ENCODE measurements around the gene ARMC2. TPM values are rescaled to one million over a fixed set of nuclear protein-coding genes. Genes with fewer than 3 reads are reported as not detected.

Gene ARMC2
- total and polyA plus RNA-seq, 2 of the 8 experiments (the other 6 are each of a cell fraction or from before 2014, with no cell fraction given), result 1.6 to 4.4 TPM

DNA sequence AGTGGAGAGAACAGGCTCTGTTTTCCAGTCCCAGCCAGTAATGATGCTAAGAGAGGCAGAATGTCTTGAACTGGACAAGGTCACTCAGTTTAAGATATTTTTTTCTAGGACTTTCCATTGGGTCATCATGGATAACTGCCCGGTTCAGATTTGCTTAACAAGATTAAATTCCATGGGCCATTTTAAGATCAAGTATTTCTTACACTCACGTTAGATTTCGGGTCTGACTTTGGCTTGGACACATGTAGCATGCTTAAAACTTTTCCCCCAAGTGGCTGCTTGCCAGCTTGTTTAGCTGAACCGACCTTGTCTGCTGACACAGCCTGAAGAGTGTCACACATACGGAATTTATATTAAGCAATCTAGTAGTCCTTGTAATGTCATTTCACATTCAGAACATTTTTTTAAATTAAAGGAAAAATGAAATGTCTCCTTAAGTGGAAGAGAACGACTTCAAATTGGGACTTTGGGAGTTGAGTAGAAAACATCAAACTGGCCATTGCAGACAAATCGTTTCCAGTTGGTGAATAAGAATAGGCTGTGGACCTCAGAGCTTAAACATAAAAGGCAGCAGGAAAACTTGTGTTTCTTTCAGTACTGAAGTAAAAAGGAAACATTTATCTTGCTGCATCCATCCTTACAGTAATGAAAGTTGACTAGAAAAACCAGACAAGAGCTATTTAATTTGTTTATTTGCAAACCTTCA is 29.0 kb downstream of the ARMC2 start:
- H2AK5ac ChIP-seq (ENCODE audit: low read depth, low read length), result no peak overlapping the region
- H4K91ac ChIP-seq (replicated peaks; ENCODE audit: insufficient read length, low read length), result no peak overlapping the region
- H2AFZ ChIP-seq (ENCODE audit: low read length), result no peak overlapping the region
- H2BK120ac ChIP-seq (replicated peaks; ENCODE audit: low read depth, low read length), result no peak overlapping the region
- H3K14ac ChIP-seq (ENCODE audit: insufficient read length), result no peak overlapping the region
- POLR2A ChIA-PET (ENCODE audit: partially characterized antibody), result interaction anchor here (0.7 kb wide), 1 partner anchor 26 kb away, joined by 3 read pairs; no protein-coding TSS in a partner anchor
- H2BK5ac ChIP-seq (ENCODE audit: low read depth, low read length), result no peak overlapping the region
- CTCF ChIA-PET (ENCODE audit: partially characterized antibody), result interaction anchor here (0.6 to 1.0 kb wide), 2 partner anchors 16 to 42 kb away, joined by 3 read pairs; no protein-coding TSS in a partner anchor
- no peak overlapping the region for H2BK20ac ChIP-seq (ENCODE audit: low read length)
- H3K79me2 ChIP-seq (ENCODE audit: control insufficient read depth in 1 of 2, insufficient read depth in 2 of 2, low read length in 2 of 2), result no peaks in the 10 kb centered on the region
- no peak overlapping the region for H3K9ac ChIP-seq (replicated peaks in 1 of 4; ENCODE audit: extremely low read depth in 1 of 4, low read depth in 3 of 4, low read length in 3 of 4)
- no peak overlapping the region for H3K23ac ChIP-seq (ENCODE audit: insufficient read length)
- FAIRE-seq (no peak), DNase-seq (ENCODE audit: low read depth in 1 of 2, low spot score in 2 of 2) (no peak)
- H2BK15ac ChIP-seq (ENCODE audit: low read length), result no peak overlapping the region
- no peak overlapping the region for H3K4me2 ChIP-seq (ENCODE audit: insufficient read depth in 1 of 2, low read depth in 2 of 2, low read length in 2 of 2)
- peaks cover 0 to 6% (median 0%) of the 10 kb centered on the region in 4 experiments; a peak in 4 of 7 replicates for H3K4me1 ChIP-seq (replicated peaks in 1 of 4; ENCODE audit: control insufficient read depth in 3 of 4, insufficient read depth in 4 of 4, low read length in 3 of 4)
- no peak overlapping the region for H3K27ac ChIP-seq (ENCODE audit: low read depth, low read length)
- peaks cover 6% of the 10 kb centered on the region; the same call in 1 of the 2 replicates for H3K23me2 ChIP-seq (ENCODE audit: low read depth, low read length)
- no peak overlapping the region for H3K4me3 ChIP-seq (ENCODE audit: extremely low read depth in 1 of 4, insufficient read depth in 2 of 4, low read depth in 3 of 4, low read length in 4 of 4)
- H3K79me1 ChIP-seq (ENCODE audit: low read depth, low read length), result no peaks in the 10 kb centered on the region
- H4K5ac ChIP-seq (ENCODE audit: insufficient read length, low read depth, low read length), result no peak overlapping the region
- H3K9me3 ChIP-seq (ENCODE audit: insufficient read depth in 2 of 2, low read depth in 1 of 2, low read length in 1 of 2), result no peaks in the 10 kb centered on the region
- no peaks in the 10 kb centered on the region for H3K27me3 ChIP-seq (replicated peaks in 1 of 4; ENCODE audit: control insufficient read depth in 3 of 4, extremely low read depth in 1 of 4, insufficient read depth in 3 of 4, low read length in 3 of 4)
- H4K8ac ChIP-seq (ENCODE audit: extremely low read depth, insufficient read depth, low read length), result no peak overlapping the region
- no peak overlapping the region for H3K56ac ChIP-seq (replicated peaks; ENCODE audit: insufficient read length, low read depth, low read length)
- no peak overlapping the region for H3K4ac ChIP-seq (replicated peaks; ENCODE audit: insufficient read length, low read depth, low read length)
- TF ChIP-seq BCL11A (IDR thresholded peaks at IDR 0.05; ENCODE audit: low read depth in 2 of 2, low read length in 2 of 2) (no peak), SIX5 (IDR thresholded peaks at IDR 0.05; ENCODE audit: low read depth, low read length) (no peak), SIRT6 (IDR thresholded peaks at IDR 0.05; ENCODE audit: low read length) (no peak), TCF12 (IDR thresholded peaks at IDR 0.05; ENCODE audit: low read depth, low read length) (no peak), EP300 (IDR thresholded peaks at IDR 0.05; ENCODE audit: borderline replicate concordance in 1 of 2, low read depth in 2 of 2, low read length in 2 of 2) (no peak), SIN3A (conservative IDR thresholded peaks at IDR 0.05 in 1 of 2, IDR thresholded peaks at IDR 0.05 in 1 of 2; ENCODE audit: low read depth in 1 of 2, low read length in 2 of 2) (no peak), POLR2AphosphoS5 (IDR thresholded peaks at IDR 0.05; ENCODE audit: low read depth, low read length) (no peak), BACH1 (IDR thresholded peaks at IDR 0.05; ENCODE audit: low read length) (no peak), EGR1 (IDR thresholded peaks at IDR 0.05; ENCODE audit: borderline replicate concordance, low read depth, low read length) (no peak)
- TF ChIP-seq, protein P1, sequence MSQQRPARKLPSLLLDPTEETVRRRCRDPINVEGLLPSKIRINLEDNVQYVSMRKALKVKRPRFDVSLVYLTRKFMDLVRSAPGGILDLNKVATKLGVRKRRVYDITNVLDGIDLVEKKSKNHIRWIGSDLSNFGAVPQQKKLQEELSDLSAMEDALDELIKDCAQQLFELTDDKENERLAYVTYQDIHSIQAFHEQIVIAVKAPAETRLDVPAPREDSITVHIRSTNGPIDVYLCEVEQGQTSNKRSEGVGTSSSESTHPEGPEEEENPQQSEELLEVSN (IDR thresholded peaks at IDR 0.05), result no peak
- TF ChIP-seq, protein P2, sequence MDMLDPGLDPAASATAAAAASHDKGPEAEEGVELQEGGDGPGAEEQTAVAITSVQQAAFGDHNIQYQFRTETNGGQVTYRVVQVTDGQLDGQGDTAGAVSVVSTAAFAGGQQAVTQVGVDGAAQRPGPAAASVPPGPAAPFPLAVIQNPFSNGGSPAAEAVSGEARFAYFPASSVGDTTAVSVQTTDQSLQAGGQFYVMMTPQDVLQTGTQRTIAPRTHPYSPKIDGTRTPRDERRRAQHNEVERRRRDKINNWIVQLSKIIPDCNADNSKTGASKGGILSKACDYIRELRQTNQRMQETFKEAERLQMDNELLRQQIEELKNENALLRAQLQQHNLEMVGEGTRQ (IDR thresholded peaks at IDR 0.05; ENCODE audit: low read length), result no peak
- H4K20me1 ChIP-seq (replicated peaks in 1 of 2; ENCODE audit: control insufficient read depth in 1 of 2, insufficient read depth in 2 of 2, low read length in 2 of 2), result peaks cover 0 to 6% of the 10 kb centered on the region in 2 experiments
- H3K18ac ChIP-seq (ENCODE audit: extremely low read depth, low read length), result no peak overlapping the region
- no peaks in the 10 kb centered on the region for H3K36me3 ChIP-seq (ENCODE audit: control insufficient read depth in 2 of 4, insufficient read depth in 4 of 4, low read length in 3 of 4)
- 80% methylated on average over 7 of the region's 7 CpGs; no CpG with 5 or more reads in 1 of the 2 experiments for WGBS, 2 experiments (ENCODE audit: extremely low coverage in 1 of 2, insufficient coverage in 1 of 2, insufficient read length in 1 of 2, insufficient replicate concordance in 2 of 2, low coverage in 1 of 2, low lambda C conversion rate in 2 of 2, missing lambda C conversion rate in 1 of 2)
- H2BK12ac ChIP-seq (ENCODE audit: low read depth, low read length), result no peak overlapping the region

Data from H1 (cell line).